GM12891 (cell line): Measurements from ENCODE around the gene CEACAM21.

Experiments
- DNase-seq: peaks from one replicate; pipeline ENCODE4 v3.0.0; 2011; ENCODE audit warnings: low spot score; ENCODE audit not compliant: insufficient read length
- FAIRE-seq: peaks from 2 replicates; lab custom pipeline; 2011; peaks lifted over from hg19 to GRCh38; lab: Jason Lieb, UNC
- PAX5 ChIP-seq: IDR thresholded peaks from 2 replicates; pipeline ENCODE4 v1.6.1; 2011; ENCODE audit warnings: low read length, moderate library complexity, mild to moderate bottlenecking; ENCODE audit not compliant: insufficient read depth, severe bottlenecking
- POLR2A ChIP-seq: IDR thresholded peaks from 2 replicates; pipeline ENCODE4 v1.6.1; 2011; ENCODE audit warnings: low read depth, low read length, control low read depth
- POLR2AphosphoS5 ChIP-seq: IDR thresholded peaks from 2 replicates; pipeline ENCODE4 v1.6.1; 2011; ENCODE audit warnings: low read depth, low read length, control low read depth
- POU2F2 ChIP-seq: IDR thresholded peaks from 2 replicates; pipeline ENCODE4 v1.6.1; 2011; ENCODE audit warnings: low read depth, mild to moderate bottlenecking, control low read depth, low read length, moderate library complexity
- SPI1 ChIP-seq: IDR thresholded peaks from 2 replicates; pipeline ENCODE4 v1.6.1; 2011; ENCODE audit warnings: low read depth, low read length, control low read depth
- TAF1 ChIP-seq: IDR thresholded peaks from 2 replicates; pipeline ENCODE4 v1.6.1; 2011; ENCODE audit warnings: low read depth, low read length, control low read depth

CEACAM21 gene

GRCh38 chr19:41621226-41621625, 45.3 kb downstream of the CEACAM21 start:
- no peak for FAIRE-seq
- no peak for TF ChIP-seq SPI1
- TF ChIP-seq POLR2AphosphoS5, result no peak
- no peak for TF ChIP-seq POLR2A
- TF ChIP-seq PAX5, result no peak
- no peak for TF ChIP-seq POU2F2
- TF ChIP-seq TAF1, result no peak

GRCh38 chr19:41621654-41622053, 45.7 kb downstream of the CEACAM21 start:
- FAIRE-seq, result no peak
- TF ChIP-seq POU2F2 (no peak), POLR2A (no peak), SPI1 (no peak), TAF1 (no peak), POLR2AphosphoS5 (no peak), PAX5 (no peak)
- no peak for DNase-seq

More at GRCh38 chr19:41621226-41621625, 45.3 kb downstream of the CEACAM21 start:
- DNase-seq, result no peak

- DNase-seq, result no peak
Observed at GRCh38 chr19:41623360-41623759, 47.4 kb downstream of the CEACAM21 start.

GRCh38 chr19:41624515-41624914, 48.5 kb downstream of the CEACAM21 start:
- TF ChIP-seq POLR2AphosphoS5, result no peak
- no peak for TF ChIP-seq PAX5
- TF ChIP-seq TAF1, result no peak
- TF ChIP-seq POLR2A, result no peak
- no peak for TF ChIP-seq POU2F2
- no peak for TF ChIP-seq SPI1
- DNase-seq (no peak), FAIRE-seq (no peak)

More at GRCh38 chr19:41623360-41623759, 47.4 kb downstream of the CEACAM21 start:
- no peak for TF ChIP-seq POLR2AphosphoS5
- FAIRE-seq, result no peak

GRCh38 chr19:41624937-41625336, 49.0 kb downstream of the CEACAM21 start:
- TF ChIP-seq POLR2A (no peak), PAX5 (no peak), POLR2AphosphoS5 (no peak), TAF1 (no peak), POU2F2 (no peak), SPI1 (no peak)
- DNase-seq, result no peak
- no peak for FAIRE-seq

- no peak for TF ChIP-seq PAX5
- TF ChIP-seq POLR2A, result no peak
- no peak for TF ChIP-seq SPI1
- TF ChIP-seq TAF1, result no peak
- no peak for TF ChIP-seq POLR2AphosphoS5
- TF ChIP-seq POU2F2, result no peak
- no peak for FAIRE-seq
Observed at GRCh38 chr19:41626278-41626677, 50.3 kb downstream of the CEACAM21 start.

GRCh38 chr19:41626877-41627276, 50.9 kb downstream of the CEACAM21 start, which contains the start of gene CEACAM4:
Gene CEACAM4 (minus strand): TSS chr19:41627074. CDS start chr19:41626963, 111 bp downstream.
- no peak for DNase-seq
- no peak for FAIRE-seq

More at GRCh38 chr19:41626278-41626677, 50.3 kb downstream of the CEACAM21 start:
- no peak for DNase-seq

GRCh38 chr19:41627966-41628675, 52.2 kb downstream of the CEACAM21 start:
- TF ChIP-seq POLR2A, result no peak
- TF ChIP-seq SPI1, result no peak
- no peak for TF ChIP-seq POLR2AphosphoS5
- TF ChIP-seq TAF1, result no peak
- FAIRE-seq (no peak), DNase-seq (no peak)

More at GRCh38 chr19:41626877-41627276, 50.9 kb downstream of the CEACAM21 start, which contains the start of gene CEACAM4:
- TF ChIP-seq POLR2A, result no peak
- TF ChIP-seq SPI1, result no peak
- TF ChIP-seq TAF1, result no peak
- TF ChIP-seq PAX5, result no peak
- TF ChIP-seq POU2F2, result no peak
- TF ChIP-seq POLR2AphosphoS5, result no peak
